Measurements from ENCODE around the gene ZNF655. TPM values are rescaled to one million over a fixed set of nuclear protein-coding genes. Genes with fewer than 3 reads are reported as not detected.
"Not testable (repeated sequence)": the region's sequence is repeated elsewhere in the genome, so short reads cannot be mapped to it uniquely, and the experiment has no call there.

ZNF655 gene
- total RNA-seq, 1 donor from 2014 or later, result 96.5 TPM

- no peak for DNase-seq (ENCODE audit: low spot score)
These were observed 2.6 kb downstream of the ZNF655 start for GRCh38 chr7:99560834-99561736.

GRCh38 chr7:99561737-99562051 lies 3.3 kb downstream of the ZNF655 start:
- no peak for DNase-seq (ENCODE audit: low spot score)

GRCh38 chr7:99562114-99562784 lies 3.8 kb downstream of the ZNF655 start:
- DNase-seq (ENCODE audit: low spot score), result no peak

- DNase-seq (ENCODE audit: low spot score), result no peak
These were observed 4.4 kb downstream of the ZNF655 start for GRCh38 chr7:99562832-99563231.

- DNase-seq (ENCODE audit: low spot score), result no peak
These were observed 5.2 kb downstream of the ZNF655 start for GRCh38 chr7:99563650-99564049.

- not testable (repeated sequence) for DNase-seq (ENCODE audit: low spot score)
These were observed 10.3 kb downstream of the ZNF655 start for GRCh38 chr7:99568770-99569169.

GRCh38 chr7:99571768-99572167 lies 13.3 kb downstream of the ZNF655 start:
- DNase-seq (ENCODE audit: low spot score), result no peak

- DNase-seq (ENCODE audit: low spot score), result no peak
These were observed 14.8 kb downstream of the ZNF655 start for GRCh38 chr7:99573257-99573656.

GRCh38 chr7:99576251-99576650 lies 17.8 kb downstream of the ZNF655 start:
- no peak for DNase-seq (ENCODE audit: low spot score)

- DNase-seq (ENCODE audit: low spot score), result no peak
These were observed 21.0 kb downstream of the ZNF655 start for GRCh38 chr7:99579281-99579955.

GRCh38 chr7:99579956-99580777 lies 21.7 kb downstream of the ZNF655 start:
- DNase-seq (ENCODE audit: low spot score), result no peak

GRCh38 chr7:99580778-99581332 lies 22.4 kb downstream of the ZNF655 start:
- DNase-seq (ENCODE audit: low spot score), result not testable (repeated sequence)

- no peak for DNase-seq (ENCODE audit: low spot score)
These were observed 30.4 kb downstream of the ZNF655 start for GRCh38 chr7:99588868-99589267.

- no peak for DNase-seq (ENCODE audit: low spot score)
These were observed 36.7 kb downstream of the ZNF655 start for GRCh38 chr7:99594948-99595745.

- DNase-seq (ENCODE audit: low spot score), result no peak
These were observed 38.0 kb downstream of the ZNF655 start for GRCh38 chr7:99596408-99596955.

- no peak for DNase-seq (ENCODE audit: low spot score)
These were observed 39.5 kb downstream of the ZNF655 start, which contains the start of gene TMEM225B for GRCh38 chr7:99597762-99598501. Gene TMEM225B (plus strand): TSS chr7:99598267. CDS start chr7:99604389, 6,122 bp downstream.

- no peak for DNase-seq (ENCODE audit: low spot score)
These were observed 41.4 kb downstream of the ZNF655 start for GRCh38 chr7:99599836-99600235.

GRCh38 chr7:99601656-99602310 lies 43.3 kb downstream of the ZNF655 start:
- DNase-seq (ENCODE audit: low spot score), result no peak

- DNase-seq (ENCODE audit: low spot score), result no peak
These were observed 47.1 kb downstream of the ZNF655 start for GRCh38 chr7:99605527-99605926.

Measured in ureter (tissue), 1 donor.